A549 treated with dexamethasone at 1 μM for 4 hours (cell line): ENCODE data around the gene RASGEF1B. TPM values are rescaled to one million over a fixed set of nuclear protein-coding genes. Genes with fewer than 3 reads are reported as not detected.

Source experiments
- total RNA-seq: library from RNA; stranded (reverse); fragments of 200-300 nt; extraction: Qiagen RNA extraction; gene quantifications from 5 replicates; pipeline ENCODE4 v1.2.3, GENCODE V29; 2022

The RASGEF1B gene
- 0.04 to 0.05 TPM (median 0.05 TPM) in 4 of 5 replicates, not detected in the other for total RNA-seq

DNA sequence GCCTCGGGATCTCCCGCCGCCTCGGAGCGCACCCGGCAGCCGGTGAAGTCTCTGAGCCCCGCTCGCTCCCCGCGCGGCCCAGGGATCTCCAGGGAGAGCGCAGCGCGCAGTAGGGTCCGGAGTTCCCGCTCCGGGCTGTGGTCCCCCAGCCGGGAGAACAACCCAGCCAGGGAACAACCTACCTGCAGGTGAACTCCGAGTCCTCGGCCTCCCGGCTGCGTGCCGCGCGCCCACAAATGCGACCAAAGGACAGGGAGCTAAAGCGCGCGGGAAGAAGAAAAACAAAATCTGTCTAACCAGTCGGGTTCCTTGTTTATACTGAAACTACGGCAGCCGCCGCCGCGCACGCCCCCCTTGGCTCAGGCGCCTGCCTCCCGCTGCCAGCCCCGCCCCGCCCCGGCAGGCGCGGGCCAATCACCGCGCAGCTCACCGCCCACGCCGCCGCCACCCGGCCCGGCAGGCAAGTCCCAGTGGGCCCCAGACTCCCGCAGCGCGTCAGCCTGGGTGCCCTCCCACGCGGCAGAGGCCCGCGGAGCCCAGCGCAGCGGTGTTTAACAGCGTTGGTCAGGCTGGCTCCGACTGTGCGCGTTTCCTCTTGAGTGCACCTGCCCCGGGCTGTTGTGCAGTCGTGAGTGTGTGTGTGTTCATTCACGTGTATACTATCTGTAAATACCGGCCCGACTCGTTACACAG, at the start of gene RASGEF1B:
Gene RASGEF1B, minus strand, starts transcription at position 320 of the 693 bp plus-strand sequence. CDS start 12,399 bp downstream, outside the sequence.

